GM19324 (cell line): ENCODE data around the gene CACNA1A.
"Not testable (repeated sequence)": the region's sequence is repeated elsewhere in the genome, so short reads cannot be mapped to it uniquely, and the experiment has no call there.

Experiments
- ATAC-seq: cut with Tn5 transposase; IDR thresholded peaks from one replicate; pipeline ENCODE4 v1.9.1; 2021; ENCODE audit warnings: mild to moderate bottlenecking, moderate library complexity; ENCODE audit not compliant: unreplicated experiment, low FRiP score

CACNA1A gene

GRCh38 chr19:13284929-13285928 lies 221.1 kb downstream of the CACNA1A start:
- no peak for ATAC-seq

GRCh38 chr19:13283871-13284270 lies 222.4 kb downstream of the CACNA1A start:
- no peak for ATAC-seq

- no peak for ATAC-seq
Measured at GRCh38 chr19:13282486-13283065, 223.7 kb downstream of the CACNA1A start.

- ATAC-seq: no peak
Measured at GRCh38 chr19:13281567-13282291, 224.6 kb downstream of the CACNA1A start.

- no peak for ATAC-seq
Measured at GRCh38 chr19:13277104-13277809, 229.0 kb downstream of the CACNA1A start.

GRCh38 chr19:13275016-13275722 lies 231.1 kb downstream of the CACNA1A start:
- no peak for ATAC-seq

- no peak for ATAC-seq
Measured at GRCh38 chr19:13270514-13271105, 235.7 kb downstream of the CACNA1A start.

- ATAC-seq: no peak
Measured at GRCh38 chr19:13269348-13269747, 236.9 kb downstream of the CACNA1A start.

GRCh38 chr19:13267889-13268288 lies 238.4 kb downstream of the CACNA1A start:
- ATAC-seq: no peak

- ATAC-seq: no peak
Measured at GRCh38 chr19:13267131-13267530, 239.1 kb downstream of the CACNA1A start.

GRCh38 chr19:13262450-13262849 lies 243.8 kb downstream of the CACNA1A start:
- ATAC-seq: no peak

GRCh38 chr19:13260883-13261653 lies 245.2 kb downstream of the CACNA1A start:
- ATAC-seq: no peak

GRCh38 chr19:13256918-13257317 lies 249.4 kb downstream of the CACNA1A start:
- ATAC-seq: no peak

- ATAC-seq: not testable (repeated sequence)
Measured at GRCh38 chr19:13256398-13256797, 249.9 kb downstream of the CACNA1A start.

- no peak for ATAC-seq
Measured at GRCh38 chr19:13255719-13256059, 250.6 kb downstream of the CACNA1A start.

- no peak for ATAC-seq
Measured at GRCh38 chr19:13255041-13255718, 251.1 kb downstream of the CACNA1A start.

GRCh38 chr19:13252569-13253335 lies 253.5 kb downstream of the CACNA1A start:
- ATAC-seq: no peak

- no peak for ATAC-seq
Measured at GRCh38 chr19:13244920-13245319, 261.4 kb downstream of the CACNA1A start.
